ENCODE data around the gene ETF1.

ETF1 gene

DNA sequence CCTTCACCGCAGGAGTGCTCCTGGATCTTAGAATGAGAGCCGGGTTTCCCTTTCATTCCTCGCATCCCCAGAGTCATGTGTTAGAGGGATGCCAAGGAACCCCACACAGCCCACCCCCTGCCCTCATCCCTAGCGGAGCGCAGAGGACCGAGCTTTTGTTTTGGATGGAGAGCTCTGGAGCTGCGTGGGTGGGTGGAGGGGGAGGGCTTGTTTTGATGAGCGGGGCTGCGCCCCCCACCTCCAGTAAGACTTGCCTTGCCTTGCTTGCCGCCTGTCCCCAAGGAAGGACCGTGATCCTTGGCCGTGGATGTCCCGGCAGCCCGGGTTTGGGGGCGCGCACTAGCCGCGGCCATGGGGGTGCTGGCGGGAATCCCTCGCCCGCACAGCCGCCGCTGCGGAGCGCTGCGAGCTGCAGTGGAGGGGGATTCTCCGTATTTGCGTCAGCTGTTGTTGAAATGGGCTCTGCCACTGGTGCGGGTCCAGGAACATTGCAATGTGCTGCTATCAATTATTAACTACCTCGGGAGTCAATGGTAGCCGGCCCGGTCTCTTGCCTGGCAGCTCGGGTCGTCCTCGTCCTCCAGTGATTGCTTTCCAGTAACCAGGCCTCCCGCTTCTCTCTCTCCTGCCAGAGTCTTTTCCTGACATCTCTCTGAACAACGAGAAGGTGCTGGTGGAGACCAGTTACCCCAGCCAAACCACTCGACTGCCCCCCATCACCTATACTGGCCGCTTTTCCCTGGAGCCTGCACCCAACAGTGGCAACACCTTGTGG, 76.7 kb downstream of the ETF1 start:
- Histone ChIP-seq H3K4me3 (ENCODE audit: low read depth in 1 of 2, low read length in 2 of 2) (peak overlapping the region; percentile 84 to 97), H3K36me3 (ENCODE audit: control insufficient read depth in 1 of 2, insufficient read depth in 2 of 2, low read length in 2 of 2) (peaks cover 12 to 27% of the 10 kb centered on the region in 2 donors), H3K27ac (ENCODE audit: low read length) (no peak overlapping the region), H3K4me1 (ENCODE audit: control insufficient read depth in 1 of 2, insufficient read depth in 2 of 2, low read length in 2 of 2) (peaks cover 0 to 15% of the 10 kb centered on the region in 2 donors), H3K27me3 (ENCODE audit: low read depth, low read length) (no peaks in the 10 kb centered on the region), H3K9me3 (ENCODE audit: control insufficient read depth in 1 of 2, low read length in 2 of 2) (no peaks in the 10 kb centered on the region)

GRCh38 chr5:138465261-138466124, 77.5 kb downstream of the ETF1 start, which contains the start of gene EGR1:
EGR1 (plus strand) TSS chr5:138465479; CDS start chr5:138465762, 283 bp downstream.
- Histone ChIP-seq H3K4me1 (ENCODE audit: control insufficient read depth in 1 of 2, insufficient read depth in 2 of 2, low read length in 2 of 2) (peaks cover 0 to 18% of the 10 kb centered on the region in 2 donors), H3K4me3 (ENCODE audit: low read depth in 1 of 2, low read length in 2 of 2) (peak within 1 kb of the TSS; percentile 84 to 97), H3K27ac (ENCODE audit: low read length) (peak within 1 kb of the TSS; percentile 98), H3K9me3 (ENCODE audit: control insufficient read depth in 1 of 2, low read length in 2 of 2) (no peaks in the 10 kb centered on the region), H3K27me3 (ENCODE audit: low read depth, low read length) (no peaks in the 10 kb centered on the region), H3K36me3 (ENCODE audit: control insufficient read depth in 1 of 2, insufficient read depth in 2 of 2, low read length in 2 of 2) (peaks cover 12 to 27% of the 10 kb centered on the region in 2 donors)

DNA sequence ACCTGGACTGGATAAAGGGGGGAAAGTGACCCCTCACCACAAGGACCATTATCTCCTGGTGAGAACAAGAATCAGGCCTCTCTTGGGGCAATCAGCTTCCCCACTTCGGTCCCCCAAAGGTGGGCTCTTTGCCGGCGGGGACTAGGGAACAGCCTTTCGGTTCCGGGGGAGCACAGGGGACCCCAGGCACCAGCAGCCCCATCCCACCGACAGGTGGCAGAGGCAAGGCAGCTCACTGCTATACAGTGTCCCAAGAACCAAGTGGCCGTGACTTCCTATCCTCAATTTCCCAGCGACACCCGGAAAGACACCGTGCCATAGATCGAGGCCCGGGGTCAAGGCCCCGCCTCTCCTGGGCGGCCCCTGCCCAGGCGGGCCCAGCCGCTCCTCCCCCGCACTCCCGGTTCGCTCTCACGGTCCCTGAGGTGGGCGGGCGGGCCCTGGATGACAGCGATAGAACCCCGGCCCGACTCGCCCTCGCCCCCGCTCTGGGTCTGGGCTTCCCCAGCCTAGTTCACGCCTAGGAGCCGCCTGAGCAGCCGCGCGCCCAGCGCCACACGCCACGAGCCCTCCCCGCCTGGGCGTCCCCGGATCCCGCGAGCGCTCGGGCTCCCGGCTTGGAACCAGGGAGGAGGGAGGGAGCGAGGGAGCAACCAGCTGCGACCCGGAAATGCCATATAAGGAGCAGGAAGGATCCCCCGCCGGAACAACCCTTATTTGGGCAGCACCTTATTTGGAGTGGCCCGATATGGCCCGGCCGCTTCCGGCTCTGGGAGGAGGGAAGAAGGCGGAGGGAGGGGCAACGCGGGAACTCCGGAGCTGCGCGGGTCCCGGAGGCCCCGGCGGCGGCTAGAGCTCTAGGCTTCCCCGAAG, 78.4 kb downstream of the ETF1 start:
- no peaks in the 10 kb centered on the region for H3K27me3 ChIP-seq (ENCODE audit: low read depth, low read length)
- H3K27ac ChIP-seq (ENCODE audit: low read length): peak overlapping the region; percentile 98
- H3K36me3 ChIP-seq (ENCODE audit: control insufficient read depth in 1 of 2, insufficient read depth in 2 of 2, low read length in 2 of 2): peaks cover 12 to 27% of the 10 kb centered on the region in 2 donors
- peak overlapping the region; percentile 81 to 97 for H3K4me3 ChIP-seq (ENCODE audit: low read depth in 1 of 2, low read length in 2 of 2)
- H3K4me1 ChIP-seq (ENCODE audit: control insufficient read depth in 1 of 2, insufficient read depth in 2 of 2, low read length in 2 of 2): peaks cover 0 to 18% of the 10 kb centered on the region in 2 donors
- H3K9me3 ChIP-seq (ENCODE audit: control insufficient read depth in 1 of 2, low read length in 2 of 2): no peaks in the 10 kb centered on the region

DNA sequence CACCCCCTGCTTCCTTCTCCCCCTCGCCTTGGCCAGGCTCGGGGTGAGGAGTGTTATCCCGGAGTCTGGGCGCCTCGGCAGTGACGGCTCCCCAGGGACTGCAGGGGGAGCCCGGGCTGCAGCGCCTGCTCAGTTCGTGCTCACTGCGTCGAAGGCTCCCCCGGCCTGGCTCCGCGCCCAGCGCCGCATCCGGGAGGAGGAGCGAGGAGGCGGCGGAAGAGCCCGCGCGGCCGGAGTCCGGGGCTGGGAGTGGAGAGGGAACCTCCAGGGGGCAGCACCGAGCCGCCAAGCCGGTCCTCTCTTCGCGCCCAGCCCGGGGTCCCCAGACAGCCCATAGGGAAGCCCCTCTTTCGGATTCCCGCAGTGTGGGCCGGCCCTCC, 79.0 kb downstream of the ETF1 start:
- no peaks in the 10 kb centered on the region for H3K9me3 ChIP-seq (ENCODE audit: control insufficient read depth in 1 of 2, low read length in 2 of 2)
- peaks cover 2 to 20% of the 10 kb centered on the region in 2 donors for H3K4me1 ChIP-seq (ENCODE audit: control insufficient read depth in 1 of 2, insufficient read depth in 2 of 2, low read length in 2 of 2)
- H3K27me3 ChIP-seq (ENCODE audit: low read depth, low read length): no peaks in the 10 kb centered on the region
- peak overlapping the region; percentile 81 to 97 for H3K4me3 ChIP-seq (ENCODE audit: low read depth in 1 of 2, low read length in 2 of 2)
- peak overlapping the region; percentile 98 for H3K27ac ChIP-seq (ENCODE audit: low read length)
- H3K36me3 ChIP-seq (ENCODE audit: control insufficient read depth in 1 of 2, insufficient read depth in 2 of 2, low read length in 2 of 2): peaks cover 12 to 27% of the 10 kb centered on the region in 2 donors

GRCh38 chr5:138463419-138464007, 79.5 kb downstream of the ETF1 start:
- peak overlapping the region; percentile 68 to 97 for H3K4me3 ChIP-seq (ENCODE audit: low read depth in 1 of 2, low read length in 2 of 2)
- no peaks in the 10 kb centered on the region for H3K27me3 ChIP-seq (ENCODE audit: low read depth, low read length)
- peak overlapping the region; percentile 98 for H3K27ac ChIP-seq (ENCODE audit: low read length)
- peaks cover 12 to 27% of the 10 kb centered on the region in 2 donors for H3K36me3 ChIP-seq (ENCODE audit: control insufficient read depth in 1 of 2, insufficient read depth in 2 of 2, low read length in 2 of 2)
- peaks cover 6 to 25% of the 10 kb centered on the region in 2 donors for H3K4me1 ChIP-seq (ENCODE audit: control insufficient read depth in 1 of 2, insufficient read depth in 2 of 2, low read length in 2 of 2)
- no peaks in the 10 kb centered on the region for H3K9me3 ChIP-seq (ENCODE audit: control insufficient read depth in 1 of 2, low read length in 2 of 2)

DNA sequence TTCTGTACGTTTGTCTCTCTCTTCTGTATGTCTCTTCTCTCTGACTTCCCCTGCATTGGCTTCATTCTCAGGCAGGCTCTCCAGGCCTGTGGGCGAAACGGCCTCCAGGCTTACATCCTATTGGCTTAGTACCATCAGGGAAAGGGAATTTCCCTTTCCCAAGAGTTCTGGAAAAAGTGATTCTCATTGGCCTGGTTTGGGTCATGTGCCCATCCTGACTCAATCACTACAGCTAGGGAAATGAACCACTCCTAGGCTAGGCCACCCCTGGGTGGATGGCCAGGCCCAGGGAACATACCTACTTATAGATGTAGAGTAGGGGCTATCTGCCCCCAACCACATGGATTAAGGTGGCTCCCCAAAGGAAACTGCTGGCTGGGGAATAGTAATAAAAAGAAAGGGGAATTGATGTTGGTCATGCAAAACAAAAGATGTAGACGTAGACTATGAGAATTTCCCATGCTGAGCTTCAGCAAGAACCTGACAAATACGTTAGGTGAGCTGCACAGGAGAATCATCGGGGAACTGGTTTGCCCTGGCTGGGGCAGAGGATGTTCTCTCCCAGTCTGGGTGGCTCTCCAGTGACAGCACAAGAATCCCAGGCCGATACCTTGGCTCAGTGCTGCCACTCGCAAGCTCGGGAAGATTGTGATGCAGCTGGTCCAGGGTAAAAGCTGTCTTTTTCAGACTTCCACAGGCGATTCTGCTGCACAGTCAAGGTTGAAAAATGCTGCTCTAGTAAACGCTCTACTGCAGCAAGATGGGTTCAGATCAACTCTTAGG, 81.5 kb downstream of the ETF1 start:
- Histone ChIP-seq H3K27ac (ENCODE audit: low read length) (no peak overlapping the region), H3K27me3 (ENCODE audit: low read depth, low read length) (no peaks in the 10 kb centered on the region), H3K9me3 (ENCODE audit: control insufficient read depth in 1 of 2, low read length in 2 of 2) (no peaks in the 10 kb centered on the region), H3K4me3 (ENCODE audit: low read depth in 1 of 2, low read length in 2 of 2) (no peak overlapping the region), H3K36me3 (ENCODE audit: control insufficient read depth in 1 of 2, insufficient read depth in 2 of 2, low read length in 2 of 2) (peaks cover 0 to 11% of the 10 kb centered on the region in 2 donors), H3K4me1 (ENCODE audit: control insufficient read depth in 1 of 2, insufficient read depth in 2 of 2, low read length in 2 of 2) (peaks cover 11 to 18% of the 10 kb centered on the region in 2 donors)

DNA sequence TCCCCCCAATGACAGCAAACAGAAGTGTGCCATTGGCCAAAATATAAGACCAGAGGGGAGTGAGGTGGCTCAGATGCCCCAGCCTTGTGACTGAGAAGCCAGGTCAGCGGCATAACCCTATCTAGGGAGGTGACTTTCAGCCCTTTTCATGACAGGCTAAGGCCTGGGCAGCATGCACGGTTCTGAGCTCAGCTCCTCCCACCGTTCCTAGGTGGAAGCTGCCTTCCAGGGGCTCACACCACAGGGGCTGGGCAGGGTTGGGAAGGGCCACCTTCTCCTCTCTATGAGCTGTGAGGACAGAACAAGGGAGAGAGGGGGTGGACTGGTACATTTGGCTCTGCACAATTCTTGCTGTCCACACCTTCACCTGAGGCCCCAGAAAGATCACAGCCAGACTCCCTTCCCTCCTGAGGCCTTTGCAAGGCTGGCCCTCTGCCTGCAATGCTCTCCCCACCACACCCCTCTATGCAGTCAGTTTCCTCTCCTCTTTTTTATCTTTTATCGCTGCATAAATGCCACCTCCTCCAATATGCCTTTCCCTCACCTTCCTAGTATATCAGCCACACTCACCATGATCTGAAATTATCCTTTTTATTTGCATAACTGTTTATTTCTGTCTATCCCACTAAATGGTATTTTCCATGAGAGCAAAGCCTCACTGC, 82.9 kb downstream of the ETF1 start:
- H3K4me1 ChIP-seq (ENCODE audit: control insufficient read depth in 1 of 2, insufficient read depth in 2 of 2, low read length in 2 of 2): peaks cover 11 to 18% of the 10 kb centered on the region in 2 donors
- H3K9me3 ChIP-seq (ENCODE audit: control insufficient read depth in 1 of 2, low read length in 2 of 2): no peaks in the 10 kb centered on the region
- H3K36me3 ChIP-seq (ENCODE audit: control insufficient read depth in 1 of 2, insufficient read depth in 2 of 2, low read length in 2 of 2): peaks cover 0 to 11% of the 10 kb centered on the region in 2 donors
- no peaks in the 10 kb centered on the region for H3K27me3 ChIP-seq (ENCODE audit: low read depth, low read length)
- no peak overlapping the region for H3K4me3 ChIP-seq (ENCODE audit: low read depth in 1 of 2, low read length in 2 of 2)
- H3K27ac ChIP-seq (ENCODE audit: low read length): no peak overlapping the region

- H3K9me3 ChIP-seq (ENCODE audit: control insufficient read depth in 1 of 2, low read length in 2 of 2): no peaks in the 10 kb centered on the region
- H3K27me3 ChIP-seq (ENCODE audit: low read depth, low read length): no peaks in the 10 kb centered on the region
- H3K27ac ChIP-seq (ENCODE audit: low read length): no peak overlapping the region
- H3K4me3 ChIP-seq (ENCODE audit: low read depth in 1 of 2, low read length in 2 of 2): no peak overlapping the region
- peaks cover 11 to 18% of the 10 kb centered on the region in 2 donors for H3K4me1 ChIP-seq (ENCODE audit: control insufficient read depth in 1 of 2, insufficient read depth in 2 of 2, low read length in 2 of 2)
- peaks cover 0 to 3% of the 10 kb centered on the region in 2 donors for H3K36me3 ChIP-seq (ENCODE audit: control insufficient read depth in 1 of 2, insufficient read depth in 2 of 2, low read length in 2 of 2)
Observed at GRCh38 chr5:138459311-138459933, 83.6 kb downstream of the ETF1 start.

DNA sequence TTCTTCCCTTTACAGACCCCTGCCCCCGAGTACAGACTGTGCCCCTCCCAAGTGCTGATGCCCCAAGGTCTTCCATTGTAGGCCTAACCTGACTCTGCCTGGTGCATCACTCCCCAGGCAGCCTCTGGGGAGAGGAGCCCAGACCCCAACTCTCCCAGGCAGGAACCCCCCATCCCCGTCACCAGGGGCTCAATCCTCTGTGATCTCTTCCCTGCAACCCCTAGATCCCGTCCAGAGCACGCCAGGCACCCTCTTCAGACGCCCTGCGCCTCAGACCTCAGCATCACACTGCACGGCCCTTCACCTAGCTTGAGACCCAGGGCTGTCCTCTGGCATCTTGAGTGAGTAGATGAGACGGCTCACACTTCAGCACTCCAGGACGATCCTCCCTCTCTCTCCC, 84.2 kb downstream of the ETF1 start:
- H3K36me3 ChIP-seq (ENCODE audit: control insufficient read depth in 1 of 2, insufficient read depth in 2 of 2, low read length in 2 of 2): no peaks in the 10 kb centered on the region
- peaks cover 11 to 18% of the 10 kb centered on the region in 2 donors for H3K4me1 ChIP-seq (ENCODE audit: control insufficient read depth in 1 of 2, insufficient read depth in 2 of 2, low read length in 2 of 2)
- H3K9me3 ChIP-seq (ENCODE audit: control insufficient read depth in 1 of 2, low read length in 2 of 2): no peaks in the 10 kb centered on the region
- H3K27me3 ChIP-seq (ENCODE audit: low read depth, low read length): no peaks in the 10 kb centered on the region
- no peak overlapping the region for H3K27ac ChIP-seq (ENCODE audit: low read length)
- no peak overlapping the region for H3K4me3 ChIP-seq (ENCODE audit: low read depth in 1 of 2, low read length in 2 of 2)
